MCF 10A (cell line): ENCODE measurements around the gene GMPR2. TPM values are rescaled to one million over a fixed set of nuclear protein-coding genes. Genes with fewer than 3 reads are reported as not detected.
A peak's percentile ranks its signal among the peaks of the same experiment; 100 is the strongest.

Experiments used
- BruUV-seq: library from RNA; stranded (reverse); fragments of 400-500 nt; replicated peaks from 2 replicates; lab custom pipeline; 2021; lab: Mats Ljungman, UMichigan
- CTCF ChIA-PET: fragments of 300-600 bp; sonication (Branson Sonifier 250); formaldehyde crosslinking; extraction: SDS; loops from one replicate; lab custom pipeline; 2021; ENCODE audit warnings: antibody characterized with exemption, inconsistent platforms; lab: Yijun Ruan, JAX
- POLR2A ChIA-PET: fragments of 300-600, 350-650 bp; sonication (Branson Sonifier 250); formaldehyde crosslinking; extraction: SDS; loops from one replicate; lab custom pipeline; 2020; ENCODE audit warnings: antibody characterized with exemption, inconsistent platforms; lab: Yijun Ruan, JAX
- DNase-seq: peaks from one replicate; pipeline ENCODE4 v3.0.0-alpha.2; 2018; ENCODE audit not compliant: unreplicated experiment
- H3K27ac Mint-ChIP-seq: one replicate; pipeline ENCODE4 v1.8.0; 2022; ENCODE audit warnings: mild to moderate bottlenecking, low read depth, mixed read lengths; ENCODE audit not compliant: unreplicated experiment
- H3K27me3 Mint-ChIP-seq: one replicate; pipeline ENCODE4 v1.8.0; 2022; ENCODE audit warnings: mixed read lengths; ENCODE audit not compliant: insufficient read depth, unreplicated experiment
- H3K36me3 Mint-ChIP-seq: one replicate; pipeline ENCODE4 v1.8.0; 2022; ENCODE audit warnings: mild to moderate bottlenecking, moderate library complexity, mixed read lengths; ENCODE audit not compliant: insufficient read depth, unreplicated experiment
- H3K4me1 Mint-ChIP-seq: one replicate; pipeline ENCODE4 v1.8.0; 2022; ENCODE audit warnings: mixed read lengths; ENCODE audit not compliant: insufficient read depth, unreplicated experiment
- H3K4me3 Mint-ChIP-seq: one replicate; pipeline ENCODE4 v1.8.0; 2022; ENCODE audit warnings: mild to moderate bottlenecking, moderate library complexity, mixed read lengths; ENCODE audit not compliant: unreplicated experiment
- H3K9me3 Mint-ChIP-seq: one replicate; pipeline ENCODE4 v1.8.0; 2022; ENCODE audit warnings: mixed read lengths; ENCODE audit not compliant: unreplicated experiment
- intact Hi-C: fragments of 100-400 bp; cut with micrococcal nuclease; formaldehyde crosslinking; loops from 2 replicates; pipeline ENCODE4 v1.14.1; 2022
- total RNA-seq: library from RNA; stranded (reverse); gene quantifications from 2 replicates; pipeline ENCODE4 v1.2.3, GENCODE V29; 2022
- TF ChIP-seq, protein P1 (sequence below): fragments of 200-600 bp; IDR thresholded peaks from one replicate; pipeline ENCODE4 v1.8.0; 2022; ENCODE audit warnings: antibody characterized with exemption, mild to moderate bottlenecking; ENCODE audit not compliant: unreplicated experiment

Gene GMPR2
- total RNA-seq, 1 experiment from 2014 or later, result 77.3 TPM

DNA sequence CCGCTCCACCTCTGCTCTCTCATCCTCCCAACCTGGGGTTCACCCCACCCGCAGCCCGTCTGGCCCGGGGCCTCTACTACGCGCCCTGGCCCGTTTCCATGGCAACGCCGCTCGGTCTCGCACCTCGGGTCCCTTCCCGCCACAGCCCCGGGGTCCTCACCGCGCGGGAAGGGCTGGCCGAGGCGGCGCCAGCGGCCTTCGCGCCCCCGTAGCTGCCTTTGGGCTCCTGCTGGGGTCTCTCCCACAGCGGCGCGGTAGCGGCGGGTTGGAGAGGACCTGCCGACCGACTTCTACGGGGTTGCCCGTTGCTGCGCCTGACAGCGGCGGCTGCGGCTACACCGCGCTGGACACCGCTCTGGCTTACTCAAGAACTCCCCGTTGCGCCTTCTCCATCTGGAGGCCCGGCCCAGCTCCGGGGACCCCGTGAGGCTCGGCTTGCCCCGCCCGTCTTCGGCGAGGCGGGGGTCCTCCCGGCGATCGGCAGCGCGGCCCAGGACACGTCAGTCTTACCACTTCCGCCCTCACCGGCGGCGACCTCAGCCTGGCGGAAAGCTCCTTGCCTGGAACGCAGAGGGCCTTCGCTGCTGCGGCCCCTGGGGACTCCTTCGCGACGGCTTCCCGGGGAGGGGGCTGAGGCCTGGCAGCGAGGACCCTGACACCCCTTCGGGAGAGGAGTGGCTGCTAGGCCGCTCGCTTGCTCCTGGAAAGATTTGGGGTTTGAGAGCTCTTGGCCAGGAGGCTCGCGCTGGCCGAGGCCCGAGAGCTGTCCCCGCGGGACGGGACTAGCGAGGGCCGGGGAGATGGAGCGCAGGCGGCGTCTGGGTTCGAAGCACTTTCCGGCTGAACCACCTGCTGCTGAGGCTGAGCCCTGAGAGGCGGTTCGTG lies 37.3 kb upstream of the GMPR2 start, which contains the start of gene TM9SF1:
TM9SF1 (minus strand) TSS at position 256 of the 885 bp plus-strand sequence. CDS start 422 bp downstream, outside the sequence.
- H3K27ac Mint-ChIP-seq, result peak within 1 kb of the TSS; percentile 96
- DNase-seq, result peak; percentile 84
- ChIA-PET CTCF (interaction anchor here (0.7 to 3.3 kb wide), 12 partner anchors 11 to 1759 kb away, joined by 3 to 17 read pairs (median 3); partner anchors contain the start of genes CIDEB, TINF2 and TSSK4), POLR2A (interaction anchor here (0.6 to 3.9 kb wide), 33 partner anchors 9 to 1129 kb away, joined by 3 to 68 read pairs (median 6); partner anchors contain the start of genes CHMP4A, DCAF11, DHRS1 and EMC9)
- intact Hi-C loops, result loop anchor here (5.0 kb wide), 1 partner anchor 47 kb away; the partner anchor contains the start of gene TINF2
- H3K9me3 Mint-ChIP-seq, result no peaks in the 10 kb centered on the region
- peaks cover 18% of the 10 kb centered on the region for H3K4me1 Mint-ChIP-seq
- H3K36me3 Mint-ChIP-seq, result peaks cover 50% of the 10 kb centered on the region
- no peaks in the 10 kb centered on the region for H3K27me3 Mint-ChIP-seq
- no TSS peak for BruUV-seq
- TF ChIP-seq, protein P1, sequence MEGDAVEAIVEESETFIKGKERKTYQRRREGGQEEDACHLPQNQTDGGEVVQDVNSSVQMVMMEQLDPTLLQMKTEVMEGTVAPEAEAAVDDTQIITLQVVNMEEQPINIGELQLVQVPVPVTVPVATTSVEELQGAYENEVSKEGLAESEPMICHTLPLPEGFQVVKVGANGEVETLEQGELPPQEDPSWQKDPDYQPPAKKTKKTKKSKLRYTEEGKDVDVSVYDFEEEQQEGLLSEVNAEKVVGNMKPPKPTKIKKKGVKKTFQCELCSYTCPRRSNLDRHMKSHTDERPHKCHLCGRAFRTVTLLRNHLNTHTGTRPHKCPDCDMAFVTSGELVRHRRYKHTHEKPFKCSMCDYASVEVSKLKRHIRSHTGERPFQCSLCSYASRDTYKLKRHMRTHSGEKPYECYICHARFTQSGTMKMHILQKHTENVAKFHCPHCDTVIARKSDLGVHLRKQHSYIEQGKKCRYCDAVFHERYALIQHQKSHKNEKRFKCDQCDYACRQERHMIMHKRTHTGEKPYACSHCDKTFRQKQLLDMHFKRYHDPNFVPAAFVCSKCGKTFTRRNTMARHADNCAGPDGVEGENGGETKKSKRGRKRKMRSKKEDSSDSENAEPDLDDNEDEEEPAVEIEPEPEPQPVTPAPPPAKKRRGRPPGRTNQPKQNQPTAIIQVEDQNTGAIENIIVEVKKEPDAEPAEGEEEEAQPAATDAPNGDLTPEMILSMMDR, result no peak
- peak within 1 kb of the TSS; percentile 81 for H3K4me3 Mint-ChIP-seq

DNA sequence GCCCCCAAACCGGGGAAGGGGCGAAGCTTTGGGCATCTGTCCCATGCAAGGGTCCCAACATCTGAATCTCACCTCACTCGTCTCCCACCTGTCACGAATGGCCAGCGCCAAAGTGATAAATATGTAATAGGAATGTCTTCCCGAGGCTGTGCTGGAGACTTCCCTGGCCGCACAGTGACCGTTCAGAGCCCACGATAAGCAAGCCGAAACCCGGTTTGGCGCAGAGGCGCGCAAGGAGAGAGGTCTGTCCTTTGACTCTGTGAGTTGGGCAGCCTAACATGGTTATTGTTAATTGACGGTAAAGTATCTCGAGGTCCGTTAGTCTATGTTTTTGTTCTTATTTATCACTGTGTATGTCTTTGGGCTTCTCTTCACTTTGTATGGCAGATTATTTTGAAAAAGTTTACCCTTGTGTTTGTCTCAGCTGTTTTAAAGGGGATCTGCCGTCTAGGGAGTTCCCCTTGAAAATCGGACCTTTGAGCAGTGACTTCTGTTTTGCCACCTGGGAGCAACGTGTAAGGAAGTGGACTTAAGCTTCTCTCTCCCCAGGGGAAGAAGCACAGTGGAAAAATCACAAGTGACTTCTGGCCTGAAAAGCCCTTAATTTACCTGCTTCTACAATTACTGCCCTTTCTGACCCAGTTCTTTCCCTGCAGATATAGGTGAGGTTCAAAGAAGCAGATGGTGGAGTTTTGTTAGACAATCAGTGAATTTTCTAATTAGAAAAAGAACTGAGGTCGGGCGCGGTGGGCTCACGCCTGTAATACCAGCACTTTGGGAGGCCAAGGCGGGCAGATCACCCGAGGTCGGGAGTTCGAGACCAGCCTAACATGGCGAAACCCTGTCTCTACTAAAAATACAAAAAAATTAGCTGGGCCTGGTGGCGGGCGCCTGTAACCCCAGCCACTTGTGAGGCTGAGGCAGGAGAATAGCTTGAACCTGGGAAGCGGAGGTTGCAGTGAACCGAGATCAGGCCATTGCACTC lies 36.4 kb upstream of the GMPR2 start:
- intact Hi-C loops, result loop anchor here (5.0 kb wide), 1 partner anchor 46 kb away; the partner anchor contains the start of gene TINF2
- DNase-seq, result peak; percentile 32
- TF ChIP-seq, protein P1, result no peak
- Mint-ChIP-seq H3K36me3 (peaks cover 45% of the 10 kb centered on the region), H3K9me3 (no peaks in the 10 kb centered on the region), H3K4me3 (peak overlapping the region; percentile 81), H3K27me3 (no peaks in the 10 kb centered on the region), H3K4me1 (peaks cover 18% of the 10 kb centered on the region), H3K27ac (peak overlapping the region; percentile 96)
- POLR2A ChIA-PET, result interaction anchor here (0.7 to 3.9 kb wide), 32 partner anchors 8 to 895 kb away, joined by 3 to 68 read pairs (median 6); partner anchors contain the start of genes CHMP4A, DCAF11, DHRS1 and EMC9
- CTCF ChIA-PET, result interaction anchor here (0.7 to 3.3 kb wide), 7 partner anchors 10 to 864 kb away, joined by 3 to 17 read pairs (median 3); partner anchors contain the start of genes CIDEB and TINF2
- BruUV-seq, result TSS peak; percentile 66

DNA sequence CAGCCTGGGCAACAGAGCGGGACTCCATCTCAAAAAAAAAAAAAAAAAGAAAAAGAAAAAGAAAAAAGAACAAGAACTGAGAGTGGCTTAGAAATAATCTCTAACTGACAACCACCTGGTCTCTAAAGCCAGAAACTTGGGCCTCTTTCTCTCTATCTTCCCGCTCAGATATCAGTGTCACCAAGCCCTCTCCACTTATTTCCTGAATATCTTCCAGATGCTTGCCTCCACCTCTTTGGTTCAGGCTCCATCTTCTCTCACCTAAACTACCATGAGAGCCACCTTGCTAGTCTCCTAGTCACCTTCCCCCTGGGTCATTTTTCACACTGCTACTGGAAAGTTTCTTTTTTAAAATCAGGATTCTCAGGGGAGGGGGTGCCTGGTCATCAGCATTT lies 35.7 kb upstream of the GMPR2 start:
- no peak for DNase-seq
- CTCF ChIA-PET, result interaction anchor here (1.4 to 3.3 kb wide), 3 partner anchors 45 to 111 kb away, joined by 3 to 17 read pairs (median 8); partner anchors contain the start of genes CIDEB and TINF2
- Mint-ChIP-seq H3K9me3 (no peaks in the 10 kb centered on the region), H3K4me1 (peaks cover 18% of the 10 kb centered on the region), H3K36me3 (peaks cover 52% of the 10 kb centered on the region), H3K27ac (no peak overlapping the region), H3K4me3 (peak overlapping the region; percentile 81), H3K27me3 (no peaks in the 10 kb centered on the region)
- intact Hi-C loops, result loop anchor here (5.0 kb wide), 1 partner anchor 45 kb away; the partner anchor contains the start of gene TINF2
- POLR2A ChIA-PET, result interaction anchor here (1.1 to 3.9 kb wide), 10 partner anchors 15 to 719 kb away, joined by 3 to 68 read pairs (median 16); partner anchors contain the start of genes CHMP4A, DHRS1, LTB4R2 and MDP1
- BruUV-seq, result no TSS peak
- TF ChIP-seq, protein P1, result no peak
